ENCODE measurements around the gene SELENOW. TPM values are rescaled to one million over a fixed set of nuclear protein-coding genes. Genes with fewer than 3 reads are reported as not detected.

SELENOW gene
- total and polyA plus RNA-seq, 2 of the 8 experiments (the other 6 are each of a cell fraction or from before 2014, with no cell fraction given), result 371 to 588 TPM

- no peak for DNase-seq (ENCODE audit: low read depth in 1 of 2, low spot score in 2 of 2)
- POLR2A ChIA-PET (ENCODE audit: partially characterized antibody), result interaction anchor here (0.8 to 11.0 kb wide), 8 partner anchors 9 to 28 kb away, joined by 3 to 204 read pairs (median 5); partner anchors contain the start of gene NOP53
- CTCF ChIA-PET (ENCODE audit: partially characterized antibody), result interaction anchor here (0.7 to 1.0 kb wide), 2 partner anchors 27 to 32 kb away, joined by 4 read pairs; no protein-coding TSS in a partner anchor
Observed at GRCh38 chr19:47762615-47763308, 15.7 kb upstream of the SELENOW start.

More at GRCh38 chr19:47762615-47763308, 15.7 kb upstream of the SELENOW start:
- no peaks in the 10 kb centered on the region for H3K79me2 ChIP-seq (ENCODE audit: control insufficient read depth in 1 of 2, insufficient read depth in 2 of 2, low read length in 2 of 2)
- no peaks in the 10 kb centered on the region for H3K23me2 ChIP-seq (ENCODE audit: low read depth, low read length)
- no peak overlapping the region for H3K23ac ChIP-seq (ENCODE audit: insufficient read length)
- no peak overlapping the region for H2BK5ac ChIP-seq (ENCODE audit: low read depth, low read length)
- H2BK20ac ChIP-seq (ENCODE audit: low read length), result no peak overlapping the region
- H3K4me3 ChIP-seq (ENCODE audit: extremely low read depth in 1 of 4, insufficient read depth in 2 of 4, low read depth in 3 of 4, low read length in 4 of 4), result no peak overlapping the region
- no peak overlapping the region for H3K56ac ChIP-seq (replicated peaks; ENCODE audit: insufficient read length, low read depth, low read length)
- H3K79me1 ChIP-seq (ENCODE audit: low read depth, low read length), result no peaks in the 10 kb centered on the region; the same call in 1 of the 2 replicates
- H3K4me1 ChIP-seq (replicated peaks in 1 of 4; ENCODE audit: control insufficient read depth in 3 of 4, insufficient read depth in 4 of 4, low read length in 3 of 4), result peaks cover 0 to 6% (median 3%) of the 10 kb centered on the region in 4 experiments; a peak in 5 of 7 replicates
- peak overlapping the region in 1 of 4 experiments; percentile 5; a peak in 1 of 7 replicates for H3K9ac ChIP-seq (replicated peaks in 1 of 4; ENCODE audit: extremely low read depth in 1 of 4, low read depth in 3 of 4, low read length in 3 of 4)
- no peak overlapping the region for H2BK120ac ChIP-seq (replicated peaks; ENCODE audit: low read depth, low read length)
- H2AK5ac ChIP-seq (ENCODE audit: low read depth, low read length), result no peak overlapping the region
- no peak overlapping the region for H3K14ac ChIP-seq (ENCODE audit: insufficient read length)
- no peaks in the 10 kb centered on the region for H3K27me3 ChIP-seq (replicated peaks in 1 of 4; ENCODE audit: control insufficient read depth in 3 of 4, extremely low read depth in 1 of 4, insufficient read depth in 3 of 4, low read length in 3 of 4)
- peaks cover 0 to 2% of the 10 kb centered on the region in 2 experiments for H4K20me1 ChIP-seq (replicated peaks in 1 of 2; ENCODE audit: control insufficient read depth in 1 of 2, insufficient read depth in 2 of 2, low read length in 2 of 2)
- H2AFZ ChIP-seq (ENCODE audit: low read length), result no peak overlapping the region
- no peak overlapping the region for H2BK12ac ChIP-seq (ENCODE audit: low read depth, low read length)
- no peaks in the 10 kb centered on the region for H3K9me3 ChIP-seq (ENCODE audit: insufficient read depth in 2 of 2, low read depth in 1 of 2, low read length in 1 of 2)
- H3K18ac ChIP-seq (ENCODE audit: extremely low read depth, low read length), result no peak overlapping the region
- no peak for TF ChIP-seq SP1 (IDR thresholded peaks at IDR 0.05; ENCODE audit: low read depth, low read length)
- TF ChIP-seq CBX5 (IDR thresholded peaks at IDR 0.05; ENCODE audit: low read depth, low read length), result no peak
- TF ChIP-seq CEBPB (IDR thresholded peaks at IDR 0.05; ENCODE audit: low read depth, low read length), result no peak
- peak; percentile 59; the same call in 1 of the 2 replicates for TF ChIP-seq KDM1A (IDR thresholded peaks at IDR 0.05; ENCODE audit: borderline replicate concordance, low read length)
- H3K36me3 ChIP-seq (ENCODE audit: control insufficient read depth in 2 of 4, insufficient read depth in 4 of 4, low read length in 3 of 4), result peaks cover 0 to 17% (median 9%) of the 10 kb centered on the region in 4 experiments; a peak in 6 of 8 replicates
- H2BK15ac ChIP-seq (ENCODE audit: low read length), result no peak overlapping the region
- no peak overlapping the region; the same call in 1 of the 2 replicates for H4K8ac ChIP-seq (ENCODE audit: extremely low read depth, insufficient read depth, low read length)
- FAIRE-seq, result no peak
- 89% methylated on average over 18 of the region's 18 CpGs; no CpG with 5 or more reads in 1 of the 2 experiments for WGBS, 2 experiments (ENCODE audit: extremely low coverage in 1 of 2, insufficient coverage in 1 of 2, insufficient read length in 1 of 2, insufficient replicate concordance in 2 of 2, low coverage in 1 of 2, low lambda C conversion rate in 2 of 2, missing lambda C conversion rate in 1 of 2)
- H4K5ac ChIP-seq (ENCODE audit: insufficient read length, low read depth, low read length), result no peak overlapping the region
- H3K27ac ChIP-seq (ENCODE audit: low read depth, low read length), result no peak overlapping the region
- H3K4me2 ChIP-seq (ENCODE audit: insufficient read depth in 1 of 2, low read depth in 2 of 2, low read length in 2 of 2), result no peak overlapping the region
- no peak overlapping the region for H3K4ac ChIP-seq (replicated peaks; ENCODE audit: insufficient read length, low read depth, low read length)
- no peak overlapping the region for H4K91ac ChIP-seq (replicated peaks; ENCODE audit: insufficient read length, low read length)

Measured in H1 (cell line).